ENCODE data around the gene CDC14B.
"Not testable (repeated sequence)": the region's sequence is repeated elsewhere in the genome, so short reads cannot be mapped to it uniquely, and the experiment has no call there.

Gene CDC14B

GRCh38 chr9:96619491-96620180 is at the start of gene CDC14B:
Gene CDC14B (minus strand): TSS chr9:96619843. CDS start chr9:96619378, 465 bp downstream.
- DNase-seq (ENCODE audit: low read depth) = peak; percentile 81

GRCh38 chr9:96668868-96669534 is 49.4 kb upstream of the CDC14B start:
- no peak for DNase-seq (ENCODE audit: low read depth)

- DNase-seq (ENCODE audit: low read depth) = no peak
Measured at GRCh38 chr9:96667363-96667728, 47.7 kb upstream of the CDC14B start.

- peak; percentile 59 for DNase-seq (ENCODE audit: low read depth)
Measured at GRCh38 chr9:96666653-96667362, 47.2 kb upstream of the CDC14B start.

- no peak for DNase-seq (ENCODE audit: low read depth)
Measured at GRCh38 chr9:96665789-96666188, 46.1 kb upstream of the CDC14B start.

GRCh38 chr9:96663506-96664120 is 44.0 kb upstream of the CDC14B start:
- DNase-seq (ENCODE audit: low read depth) = no peak

- DNase-seq (ENCODE audit: low read depth) = no peak
Measured at GRCh38 chr9:96661711-96662110, 42.1 kb upstream of the CDC14B start.

GRCh38 chr9:96660692-96661248 is 41.1 kb upstream of the CDC14B start:
- no peak for DNase-seq (ENCODE audit: low read depth)

- DNase-seq (ENCODE audit: low read depth) = peak; percentile 59
Measured at GRCh38 chr9:96655198-96655851, 35.7 kb upstream of the CDC14B start, which contains the start of gene PRXL2C. Gene PRXL2C (minus strand): TSS chr9:96655317. CDS start chr9:96655281, 36 bp downstream.

GRCh38 chr9:96654450-96655197 is 35.0 kb upstream of the CDC14B start:
- DNase-seq (ENCODE audit: low read depth) = peak; percentile 88

GRCh38 chr9:96651626-96652025 is 32.0 kb upstream of the CDC14B start:
- DNase-seq (ENCODE audit: low read depth) = no peak

GRCh38 chr9:96649620-96650324 is 30.1 kb upstream of the CDC14B start:
- DNase-seq (ENCODE audit: low read depth) = no peak

GRCh38 chr9:96646081-96646991 is 26.7 kb upstream of the CDC14B start:
- DNase-seq (ENCODE audit: low read depth) = peak; percentile 78

GRCh38 chr9:96644137-96644536 is 24.5 kb upstream of the CDC14B start:
- DNase-seq (ENCODE audit: low read depth) = no peak

GRCh38 chr9:96641514-96641913 is 21.9 kb upstream of the CDC14B start:
- DNase-seq (ENCODE audit: low read depth) = no peak

GRCh38 chr9:96638606-96639364 is 19.1 kb upstream of the CDC14B start:
- DNase-seq (ENCODE audit: low read depth) = no peak

GRCh38 chr9:96636368-96636767 is 16.7 kb upstream of the CDC14B start:
- DNase-seq (ENCODE audit: low read depth) = no peak

GRCh38 chr9:96633579-96633978 is 13.9 kb upstream of the CDC14B start:
- not testable (repeated sequence) for DNase-seq (ENCODE audit: low read depth)

All from stromal cell of bone marrow (primary cell).